Common myeloid progenitor, CD34-positive (primary cell): Measurements from ENCODE around the gene STK16.
"Not testable (repeated sequence)": the region's sequence is repeated elsewhere in the genome, so short reads cannot be mapped to it uniquely, and the experiment has no call there.

Experiments used
- CTCF ChIA-PET: fragments of 350-600 bp; sonication (Branson Sonifier 250); formaldehyde crosslinking; loops from one replicate; lab custom pipeline; 2021; ENCODE audit warnings: antibody characterized with exemption; lab: Charles Lee
- POLR2A ChIA-PET: fragments of 350-600 bp; sonication (Branson Sonifier 250); formaldehyde crosslinking; loops from one replicate; lab custom pipeline; 2021; ENCODE audit warnings: antibody characterized with exemption; lab: Charles Lee
- DNase-seq, 3 donors: peaks; one replicate each; pipeline versions ENCODE4 v3.0.0 to v3.0.0-alpha.2; 2013
- H3K27ac ChIP-seq, 2 experiments: 1 replicate in 1 of 2; 2 replicates in 1 of 2; pipeline ENCODE4 v1.7.0; 2013; ENCODE audit warnings: inconsistent platforms in 2 of 2, low read length in 2 of 2, mild to moderate bottlenecking in 2 of 2, low read depth in 1 of 2, moderate library complexity in 1 of 2; ENCODE audit not compliant: severe bottlenecking in 2 of 2, insufficient read depth in 1 of 2, poor library complexity in 1 of 2
- H3K27me3 ChIP-seq, 5 experiments: replicated peaks in 2 of 5; 1 replicate in 3 of 5; 2 replicates in 2 of 5; pipeline versions ENCODE4 v1.6.1 to v1.7.0; 2013; ENCODE audit warnings: low read length in 4 of 5, mild to moderate bottlenecking in 2 of 5, moderate library complexity in 2 of 5, inconsistent platforms in 1 of 5; ENCODE audit not compliant: insufficient read depth in 5 of 5, control insufficient read depth in 4 of 5
- H3K36me3 ChIP-seq, 4 experiments: 1 replicate in 2 of 4; 2 replicates in 2 of 4; pipeline versions ENCODE4 v1.6.1 to v1.7.0; 2013; ENCODE audit warnings: low read length in 3 of 4, control low read depth in 1 of 4, mild to moderate bottlenecking in 1 of 4; ENCODE audit not compliant: control insufficient read depth in 4 of 4, insufficient read depth in 4 of 4
- H3K4me1 ChIP-seq, 4 experiments: 1 replicate in 3 of 4; 2 replicates in 1 of 4; pipeline versions ENCODE4 v1.6.1 to v1.7.1; 2013; ENCODE audit warnings: low read length in 3 of 4, mild to moderate bottlenecking in 3 of 4, control low read depth in 1 of 4, inconsistent platforms in 1 of 4, moderate library complexity in 1 of 4; ENCODE audit not compliant: control insufficient read depth in 4 of 4, insufficient read depth in 4 of 4; ENCODE audit errors: control extremely low read depth in 1 of 4
- H3K4me3 ChIP-seq, 7 experiments: 1 replicate in 4 of 7; 2 replicates in 3 of 7; pipeline versions ENCODE4 v1.5.1 to v1.7.0; 2013; ENCODE audit warnings: mild to moderate bottlenecking in 7 of 7, low read length in 6 of 7, moderate library complexity in 6 of 7, inconsistent platforms in 2 of 7, low read depth in 2 of 7, control low read depth in 1 of 7; ENCODE audit not compliant: insufficient read depth in 4 of 7, control insufficient read depth in 1 of 7; ENCODE audit errors: extremely low read depth in 1 of 7
- H3K9me3 ChIP-seq, 5 experiments: 1 replicate in 4 of 5; 2 replicates in 1 of 5; pipeline versions ENCODE4 v1.6.1 to v1.7.1; 2013; ENCODE audit warnings: low read length in 4 of 5, mild to moderate bottlenecking in 2 of 5, inconsistent platforms in 1 of 5, low read depth in 1 of 5, moderate library complexity in 1 of 5; ENCODE audit not compliant: control insufficient read depth in 4 of 5, insufficient read depth in 2 of 5; ENCODE audit errors: control extremely low read depth in 1 of 5
- WGBS: methylation state at CpG from one replicate; pipeline ENCODE4 v1.1.5; 2013; ENCODE audit not compliant: insufficient coverage; 5-methylcytosine and 5-hydroxymethylcytosine counted together

The STK16 gene

DNA sequence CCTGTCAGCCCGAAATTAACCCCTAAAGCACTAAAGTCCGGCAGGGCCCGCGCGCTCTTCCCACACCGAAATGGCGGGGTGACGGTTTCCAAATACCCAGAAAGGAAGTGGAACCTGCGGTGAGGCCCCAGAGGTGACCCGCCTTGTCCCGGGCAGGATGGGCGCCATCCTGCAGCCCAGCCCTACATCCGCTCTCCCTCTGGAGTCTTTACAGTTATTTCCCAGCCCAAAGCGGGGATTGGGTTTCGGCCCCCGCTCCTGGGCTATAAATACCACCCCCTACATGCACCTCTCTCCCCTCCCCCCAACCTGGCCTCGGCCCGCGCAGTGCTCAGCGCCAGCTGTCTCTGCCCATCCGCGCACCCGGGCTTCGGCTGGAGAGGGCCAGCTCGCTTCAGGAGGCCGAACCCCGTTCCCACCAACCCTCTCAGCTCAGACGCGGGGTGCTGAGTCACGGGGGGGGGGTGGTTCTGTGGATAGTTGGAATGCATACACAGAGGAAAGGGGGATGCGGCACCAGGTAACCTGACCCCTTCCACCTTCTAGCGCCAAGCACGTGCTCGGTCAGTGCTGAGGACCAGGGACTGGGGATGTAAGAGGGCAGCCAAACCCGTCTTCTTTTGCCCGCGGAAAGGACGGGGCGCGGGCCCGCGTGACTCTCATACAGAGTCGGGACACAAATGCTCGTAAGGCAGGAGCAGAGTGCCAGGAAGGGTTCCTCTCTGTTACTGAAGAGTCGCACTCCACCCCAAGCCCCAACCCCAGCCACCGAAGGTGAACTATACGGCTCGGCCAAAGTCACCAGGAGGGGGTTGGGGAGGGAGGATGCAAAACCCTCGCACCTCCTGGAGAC lies 7.8 kb downstream of the STK16 start, which contains the start of gene TUBA4B:
TUBA4B (plus strand) TSS at position 344 of the 853 bp plus-strand sequence; CDS start at position 509, 165 bp downstream.
- DNase-seq, result peak in 2 of 3 donors; percentile 38 to 50
- Histone ChIP-seq H3K4me3 (peak within 1 kb of the TSS; percentile 51 to 97 (median 75)), H3K9me3 (no peaks in the 10 kb centered on the region), H3K27me3 (peaks cover 0 to 10% (median 0%) of the 10 kb centered on the region in 5 experiments), H3K4me1 (peaks cover 18 to 67% (median 64%) of the 10 kb centered on the region in 4 experiments), H3K27ac (peak within 1 kb of the TSS in 1 of 2 experiments; percentile 58), H3K36me3 (peaks cover 0 to 18% (median 12%) of the 10 kb centered on the region in 4 experiments)
- ChIA-PET POLR2A (interaction anchor here (0.7 to 1.5 kb wide), 5 partner anchors 8 to 42 kb away, joined by 3 to 9 read pairs (median 3); partner anchors contain the start of genes GLB1L and STK16), CTCF (interaction anchor here (0.6 to 8.7 kb wide), 10 partner anchors 24 to 101 kb away, joined by 3 to 81 read pairs (median 4); partner anchors contain the start of genes ANKZF1, ATG9A and DNAJB2)
- under 1% methylated on average over 28 of the region's 49 CpGs for WGBS

DNA sequence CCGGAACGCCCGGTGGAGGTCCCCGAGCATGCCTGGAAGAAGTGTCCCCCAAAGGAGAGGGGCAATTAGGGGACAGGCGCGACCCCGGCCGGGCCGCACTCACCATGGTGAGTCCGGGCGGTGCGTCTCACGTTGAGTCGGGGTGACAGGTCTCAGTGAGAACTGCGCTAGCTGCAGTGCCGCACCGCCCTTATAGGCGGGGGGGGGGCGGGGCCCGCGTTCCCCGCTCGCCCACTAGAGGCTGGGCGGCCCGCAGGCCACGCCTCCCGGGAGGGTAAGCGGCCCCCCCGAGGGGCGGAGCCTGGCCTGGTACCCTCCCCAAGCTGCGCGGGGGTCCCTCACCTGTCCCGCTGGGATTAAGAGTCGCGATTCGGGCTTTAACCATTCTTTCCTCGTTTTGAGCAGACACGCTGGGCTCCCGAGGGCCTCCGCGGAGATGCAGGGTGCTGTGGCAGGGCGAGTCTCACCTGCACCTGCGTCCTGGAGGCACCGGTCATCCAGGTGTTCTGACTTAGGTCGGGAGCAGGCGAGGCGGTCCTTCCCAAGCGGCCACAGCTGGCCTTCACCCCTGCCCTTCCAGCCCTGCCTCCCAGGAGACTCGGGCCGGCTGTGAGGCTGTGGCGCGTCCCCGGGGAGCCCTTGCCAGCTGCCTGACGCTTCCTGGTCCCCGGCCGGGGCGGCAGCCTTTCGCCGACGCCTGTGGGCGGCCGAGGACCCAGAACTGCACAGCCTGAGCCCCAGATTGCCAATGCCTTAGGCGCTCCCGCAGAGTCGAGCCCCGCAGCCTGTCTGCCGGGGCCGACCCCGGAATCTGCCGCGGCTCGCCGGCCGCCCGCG lies 8.7 kb downstream of the STK16 start, which contains the start of gene TUBA4A:
TUBA4A (minus strand) TSS at position 166 of the 837 bp plus-strand sequence; CDS start at position 106, 60 bp downstream.
- peaks cover 10 to 59% (median 56%) of the 10 kb centered on the region in 4 experiments for H3K4me1 ChIP-seq
- H3K27ac ChIP-seq, result peak within 1 kb of the TSS in 1 of 2 experiments; percentile 58
- WGBS, result 0% methylated on average over 66 of the region's 76 CpGs
- H3K4me3 ChIP-seq, result peak within 1 kb of the TSS; percentile 51 to 97 (median 75)
- peaks cover 0 to 10% (median 0%) of the 10 kb centered on the region in 5 experiments for H3K27me3 ChIP-seq
- no peaks in the 10 kb centered on the region for H3K9me3 ChIP-seq
- ChIA-PET POLR2A (interaction anchor here (0.7 to 1.6 kb wide), 7 partner anchors 9 to 48 kb away, joined by 3 to 9 read pairs (median 3); partner anchors contain the start of genes ANKZF1, ATG9A, GLB1L and STK16), CTCF (interaction anchor here (0.9 to 8.7 kb wide), 13 partner anchors 9 to 100 kb away, joined by 3 to 81 read pairs (median 4); partner anchors contain the start of genes ANKZF1, ATG9A, DNAJB2 and GLB1L)
- DNase-seq, result peak; percentile 67 to 84 (median 82)
- H3K36me3 ChIP-seq, result peaks cover 0 to 15% (median 9%) of the 10 kb centered on the region in 4 experiments

DNA sequence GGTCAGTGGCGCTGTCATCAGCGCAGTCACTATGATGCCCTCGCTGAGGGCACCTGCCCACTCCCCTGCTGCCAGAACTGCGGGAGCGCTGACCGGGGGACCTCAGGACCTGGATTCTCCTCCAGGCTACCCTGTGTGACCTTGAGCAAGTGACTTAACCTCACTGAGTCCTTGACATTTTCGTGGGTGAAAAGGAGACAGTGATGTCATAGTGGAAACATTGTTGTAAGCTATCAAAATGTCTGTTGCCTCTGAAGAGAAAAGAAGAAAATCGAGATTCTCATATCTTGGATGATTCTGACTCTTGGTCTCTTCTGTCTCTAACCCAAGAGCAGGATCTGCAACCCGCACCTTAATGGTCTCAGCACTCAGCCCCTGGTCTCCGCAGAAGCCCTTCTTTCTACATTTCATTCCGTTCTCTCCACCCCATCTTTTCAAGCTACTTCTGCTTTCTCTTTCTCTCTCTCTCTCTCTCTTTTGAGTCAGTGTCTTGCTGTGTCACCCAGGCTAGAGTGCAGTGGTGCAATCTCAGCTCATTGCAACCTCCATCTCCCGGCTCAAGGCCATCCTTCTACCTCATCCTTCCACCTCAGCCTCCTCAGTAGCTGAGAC lies 9.4 kb downstream of the STK16 start:
- H3K4me3 ChIP-seq, result peak overlapping the region; percentile 51 to 97 (median 75)
- peak; percentile 61 to 87 (median 80) for DNase-seq
- ChIA-PET CTCF (interaction anchor here (1.0 to 8.7 kb wide), 15 partner anchors 9 to 99 kb away, joined by 3 to 81 read pairs (median 4); partner anchors contain the start of genes ANKZF1, ATG9A, DNAJB2 and GLB1L), POLR2A (interaction anchor here (1.0 to 1.6 kb wide), 4 partner anchors 26 to 48 kb away, joined by 3 to 5 read pairs (median 4); partner anchors contain the start of genes ANKZF1, ATG9A and ZFAND2B)
- H3K4me1 ChIP-seq, result peaks cover 6 to 52% (median 48%) of the 10 kb centered on the region in 4 experiments
- WGBS, result 2% methylated on average over 5 of the region's 12 CpGs
- H3K9me3 ChIP-seq, result no peaks in the 10 kb centered on the region
- peaks cover 0 to 10% (median 0%) of the 10 kb centered on the region in 5 experiments for H3K27me3 ChIP-seq
- H3K27ac ChIP-seq, result no peak overlapping the region
- peaks cover 0 to 15% (median 7%) of the 10 kb centered on the region in 4 experiments for H3K36me3 ChIP-seq

DNA sequence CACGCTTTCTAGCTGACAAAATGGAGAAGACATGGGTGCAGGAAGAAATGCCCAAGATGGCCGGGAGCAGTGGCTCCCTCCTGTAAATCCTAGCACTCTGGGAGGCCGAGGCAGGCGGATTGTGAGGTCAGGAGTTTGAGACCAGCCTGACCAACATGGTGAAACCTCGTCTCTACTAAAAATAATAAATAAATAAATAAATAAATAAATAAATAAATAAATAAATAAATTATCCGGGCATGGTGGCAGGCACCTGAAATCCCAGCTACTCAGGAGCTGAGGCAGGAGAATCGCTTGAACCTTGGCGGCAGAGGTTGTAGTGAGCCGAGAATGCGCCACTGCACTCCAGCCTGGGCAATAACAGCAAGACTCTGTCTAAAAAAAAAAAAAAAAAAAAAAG lies 13.7 kb downstream of the STK16 start:
- H3K9me3 ChIP-seq, H3K27me3 ChIP-seq, H3K4me3 ChIP-seq, POLR2A ChIA-PET, DNase-seq, H3K36me3 ChIP-seq, H3K27ac ChIP-seq: not testable (repeated sequence)
- WGBS, result 95% methylated on average over 4 of the region's 10 CpGs
- H3K4me1 ChIP-seq, result peaks cover 0 to 28% (median 19%) of the 10 kb centered on the region in 4 experiments
- CTCF ChIA-PET, result interaction anchor here (1.0 to 8.7 kb wide), 2 partner anchors 12 to 19 kb away, joined by 3 to 81 read pairs; partner anchors contain the start of gene DNAJB2

DNA sequence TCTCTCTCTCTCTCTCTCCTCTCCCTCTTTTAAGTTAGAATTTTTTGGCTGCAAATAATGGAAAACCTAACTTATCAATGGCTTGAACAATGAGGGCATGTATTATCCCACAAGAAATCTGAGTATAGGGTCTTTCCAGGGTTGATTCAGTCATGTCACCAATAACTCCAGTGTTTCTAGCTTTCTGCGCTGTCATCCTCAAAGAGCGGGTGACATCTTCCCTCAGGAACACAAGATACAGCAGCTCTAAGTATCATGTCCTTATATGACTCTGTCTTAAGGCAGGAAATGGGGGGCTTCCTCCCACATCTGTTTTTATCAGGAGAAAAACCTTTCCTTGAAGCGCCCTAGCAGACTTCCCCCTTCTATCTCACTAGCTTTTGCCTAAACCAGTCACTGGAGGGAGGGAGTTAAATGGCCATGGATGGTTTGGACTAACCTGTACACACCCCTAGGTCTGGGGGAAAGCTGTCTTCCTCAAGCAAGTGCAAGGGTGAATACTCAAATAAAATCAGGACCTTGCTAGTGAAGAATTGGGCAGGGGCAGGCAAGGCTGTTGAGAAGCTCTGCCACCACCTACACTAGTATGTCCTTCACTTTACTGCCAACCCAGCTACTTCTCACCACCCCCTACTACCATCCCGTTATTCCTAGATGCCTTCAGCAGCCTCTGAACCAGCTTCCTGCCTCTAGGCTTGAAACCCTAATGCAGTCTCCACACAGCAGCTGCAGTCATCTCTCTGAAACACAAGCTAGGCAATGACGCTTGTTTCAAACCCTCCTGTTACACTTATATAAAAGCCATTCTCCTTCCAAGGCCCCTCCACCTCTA lies 16.0 kb downstream of the STK16 start:
- Histone ChIP-seq H3K9me3 (no peaks in the 10 kb centered on the region), H3K4me1 (peaks cover 0 to 14% (median 6%) of the 10 kb centered on the region in 4 experiments), H3K36me3 (no peaks in the 10 kb centered on the region), H3K4me3 (no peak overlapping the region), H3K27me3 (peaks cover 0 to 2% (median 0%) of the 10 kb centered on the region in 5 experiments), H3K27ac (no peak overlapping the region)
- DNase-seq, result no peak
- WGBS, result 61% methylated on average over 2 of the region's 5 CpGs
- ChIA-PET CTCF (interaction anchor here (1.0 to 2.2 kb wide), 10 partner anchors 10 to 102 kb away, joined by 3 to 11 read pairs (median 4); no protein-coding TSS in a partner anchor), POLR2A (no interaction called here)
